ENCODE results near the gene SLC43A3.
"Not testable (repeated sequence)": the region's sequence is repeated elsewhere in the genome, so short reads cannot be mapped to it uniquely, and the experiment has no call there.

Gene SLC43A3

DNA sequence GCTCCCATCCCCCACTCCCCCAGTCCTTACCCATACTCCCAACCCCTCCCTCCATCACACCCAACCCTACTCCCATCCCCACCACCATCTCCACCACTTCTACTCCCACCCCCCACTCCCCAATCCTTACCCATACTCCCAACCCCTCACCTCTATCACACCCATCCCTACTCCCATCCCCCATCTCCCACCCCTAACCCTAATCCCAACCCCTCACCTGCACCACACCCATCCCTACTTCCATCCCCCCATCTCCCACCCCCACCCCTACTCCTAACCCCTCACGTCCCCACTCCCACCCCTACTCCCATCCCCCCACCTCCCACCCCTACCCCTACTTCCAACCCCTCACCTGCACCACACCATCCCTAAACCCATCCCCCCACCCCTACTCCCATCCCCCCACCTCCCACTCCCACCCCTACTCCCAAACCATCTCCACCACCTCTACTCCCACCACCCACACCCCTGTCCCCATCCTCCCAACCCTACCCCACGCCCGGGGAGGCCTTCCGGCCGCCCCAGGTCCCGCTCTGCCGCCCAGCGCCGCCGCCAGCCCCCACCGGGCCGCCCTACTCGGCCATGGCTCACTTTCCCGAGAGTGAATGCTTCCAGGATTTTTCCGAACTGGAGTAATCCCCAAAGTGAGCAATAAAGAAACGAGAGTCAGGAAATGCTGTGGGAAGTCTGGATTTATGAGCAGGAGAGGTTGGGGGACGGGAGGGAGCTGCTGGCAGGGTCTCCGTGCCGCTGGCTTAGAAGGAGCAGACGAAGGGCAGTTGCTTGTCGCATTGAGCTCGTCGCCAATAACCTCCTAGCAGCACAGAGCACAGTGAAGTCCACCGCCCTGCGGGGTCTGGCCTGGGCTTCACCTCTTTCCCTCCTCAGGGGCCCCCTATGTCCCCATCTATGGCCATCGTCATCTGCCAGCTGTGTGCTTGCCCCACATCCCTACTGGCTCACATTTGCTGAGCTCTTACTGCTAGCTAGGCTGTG, 50.5 kb downstream of the SLC43A3 start:
- no peak for DNase-seq

DNA sequence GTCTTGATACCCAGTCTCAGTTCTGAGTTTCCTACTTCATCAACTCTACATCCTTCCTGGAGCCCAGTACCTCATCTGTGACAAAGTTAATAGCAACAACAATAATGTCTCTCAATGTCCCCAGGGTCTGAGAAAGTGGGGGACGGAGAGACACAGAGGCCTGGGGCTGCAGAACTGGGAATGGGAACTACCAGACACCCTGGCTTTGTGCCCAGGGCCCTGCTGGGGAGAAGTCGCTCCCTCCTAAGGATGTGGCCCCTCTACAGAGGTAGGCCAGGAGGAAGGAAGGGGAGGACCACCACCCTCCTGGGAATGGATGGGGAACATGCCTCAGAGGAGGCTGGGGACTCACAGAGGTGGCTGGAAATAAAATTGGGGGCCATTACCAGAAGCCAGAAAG, 51.4 kb downstream of the SLC43A3 start:
- DNase-seq, result no peak

DNA sequence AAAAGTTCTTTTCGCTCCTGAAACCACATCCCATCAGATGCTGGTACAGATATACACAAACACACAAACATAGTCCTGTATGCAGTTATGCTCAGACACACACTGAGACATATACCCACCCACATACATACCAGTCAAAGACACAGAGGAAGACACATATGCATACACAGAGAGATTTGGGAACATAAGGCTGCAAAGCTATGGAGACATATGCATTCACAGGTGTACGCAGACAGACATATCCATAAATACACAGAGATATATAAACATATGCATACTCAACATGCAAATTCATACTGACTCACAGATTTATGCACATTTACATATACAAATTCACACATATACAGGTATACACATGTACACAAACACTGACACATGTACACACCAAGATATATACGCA, 52.0 kb downstream of the SLC43A3 start:
- DNase-seq, result no peak

DNA sequence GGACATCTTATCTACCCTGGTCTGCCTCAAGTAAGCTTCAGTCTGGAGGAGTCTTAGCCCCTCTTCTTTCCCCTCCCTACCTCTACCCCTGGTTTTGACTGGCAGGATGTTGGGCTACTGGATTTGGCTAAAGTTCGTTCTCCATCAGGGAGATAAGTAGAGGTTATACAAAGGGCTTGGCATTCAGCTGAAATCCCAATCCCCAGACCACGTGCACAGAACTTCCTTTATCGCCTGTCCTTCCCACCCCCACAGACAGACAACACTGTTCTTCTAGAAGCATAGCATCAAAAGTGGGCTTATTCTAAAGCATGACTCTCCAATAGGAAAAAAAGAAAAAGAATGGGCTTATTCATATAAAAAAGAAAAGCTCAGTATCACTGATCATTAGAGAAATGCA, 53.8 kb downstream of the SLC43A3 start:
- DNase-seq, result no peak

DNA sequence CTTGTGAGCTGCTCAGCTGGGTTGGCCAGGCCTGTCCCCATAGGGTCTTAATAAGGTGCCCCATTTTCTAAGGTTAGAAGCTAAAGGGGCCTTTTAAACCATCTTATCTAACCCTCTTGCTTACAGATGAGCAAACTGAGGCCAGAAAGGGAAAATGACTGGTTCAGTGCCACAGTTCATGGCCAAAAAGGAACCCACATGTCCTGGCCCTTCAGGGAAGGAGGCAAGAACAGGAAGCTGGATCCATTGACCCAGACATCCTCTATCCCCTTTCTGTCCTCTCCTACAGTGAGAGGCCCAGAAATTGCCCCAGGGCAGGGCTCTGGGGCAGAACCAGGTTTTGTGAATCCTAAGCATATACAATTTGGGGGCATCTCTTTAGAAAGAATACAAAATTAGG, 56.0 kb downstream of the SLC43A3 start:
- DNase-seq, result no peak

DNA sequence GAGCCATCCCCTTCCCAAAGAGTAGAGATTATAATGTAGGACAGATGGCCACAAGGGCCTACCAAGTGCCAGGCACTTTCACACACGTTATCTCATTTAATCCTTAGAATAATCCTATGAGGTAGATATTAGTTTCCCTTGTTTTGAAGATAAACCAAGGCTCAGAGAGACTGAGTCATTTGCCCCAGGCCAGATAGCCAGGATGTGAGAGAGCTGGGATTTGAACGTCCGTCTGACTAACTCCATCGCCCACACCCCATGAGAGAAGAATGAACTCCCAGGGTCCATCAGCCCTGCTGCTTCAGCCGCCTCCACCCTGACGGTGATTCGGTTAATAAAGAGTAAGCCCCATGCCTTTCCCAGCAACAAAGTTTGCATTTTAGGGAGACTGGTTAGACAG, 56.7 kb downstream of the SLC43A3 start:
- DNase-seq, result no peak

DNA sequence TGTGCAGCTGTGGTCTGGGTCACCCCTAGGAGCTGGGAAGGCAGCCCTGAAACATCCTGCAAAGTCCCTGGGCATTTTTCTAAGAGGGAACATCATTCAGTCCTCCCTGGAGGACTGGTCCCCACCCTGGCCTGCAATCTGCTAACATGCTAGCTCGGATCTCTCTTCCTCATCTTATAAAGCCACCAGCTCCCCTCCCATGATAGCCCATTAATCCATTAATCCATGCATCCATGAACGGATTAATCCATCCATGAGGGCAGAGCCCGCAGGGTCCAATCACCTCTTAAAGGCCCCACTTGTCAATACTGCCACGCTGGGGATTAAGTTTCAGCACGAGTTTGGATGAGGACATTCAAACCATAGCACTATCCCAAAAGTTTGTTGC, 58.1 kb downstream of the SLC43A3 start:
- no peak for DNase-seq

DNA sequence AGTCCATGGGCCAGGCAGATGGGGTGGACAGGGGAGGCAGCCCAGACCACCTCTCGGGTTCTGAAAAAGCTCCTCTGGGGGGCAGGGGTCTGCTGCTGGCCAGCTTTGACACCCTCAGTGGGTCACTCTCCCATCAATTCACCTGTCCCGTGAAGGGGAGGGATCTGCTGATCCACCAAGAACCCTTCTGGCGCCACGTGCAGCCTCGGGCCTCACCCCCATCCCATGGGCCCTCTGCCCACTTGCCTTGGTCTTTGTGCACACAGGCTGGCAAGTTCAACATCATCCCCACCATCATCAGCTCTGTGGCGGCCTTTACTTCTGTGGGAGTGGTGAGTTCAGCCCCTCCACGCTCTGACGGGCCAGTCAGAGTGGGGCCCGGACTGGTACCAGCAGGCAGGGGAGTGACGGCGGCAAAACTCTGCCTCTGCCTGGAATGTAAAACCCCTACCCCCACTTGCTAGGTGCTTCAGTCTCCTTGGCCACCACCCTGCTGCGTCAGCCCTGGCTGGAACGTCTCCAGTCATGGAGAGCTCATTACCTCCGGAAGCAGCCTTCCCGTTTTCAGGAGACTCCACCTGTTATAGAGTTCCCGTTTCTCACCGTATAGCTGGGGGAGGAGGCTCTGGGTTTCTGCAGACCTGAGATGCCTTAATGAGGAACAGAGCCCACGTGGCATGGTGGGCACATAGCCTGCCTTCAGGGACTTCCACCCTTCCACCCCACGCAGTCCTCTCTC, 58.6 kb downstream of the SLC43A3 start:
- DNase-seq, result peak; percentile 27

DNA sequence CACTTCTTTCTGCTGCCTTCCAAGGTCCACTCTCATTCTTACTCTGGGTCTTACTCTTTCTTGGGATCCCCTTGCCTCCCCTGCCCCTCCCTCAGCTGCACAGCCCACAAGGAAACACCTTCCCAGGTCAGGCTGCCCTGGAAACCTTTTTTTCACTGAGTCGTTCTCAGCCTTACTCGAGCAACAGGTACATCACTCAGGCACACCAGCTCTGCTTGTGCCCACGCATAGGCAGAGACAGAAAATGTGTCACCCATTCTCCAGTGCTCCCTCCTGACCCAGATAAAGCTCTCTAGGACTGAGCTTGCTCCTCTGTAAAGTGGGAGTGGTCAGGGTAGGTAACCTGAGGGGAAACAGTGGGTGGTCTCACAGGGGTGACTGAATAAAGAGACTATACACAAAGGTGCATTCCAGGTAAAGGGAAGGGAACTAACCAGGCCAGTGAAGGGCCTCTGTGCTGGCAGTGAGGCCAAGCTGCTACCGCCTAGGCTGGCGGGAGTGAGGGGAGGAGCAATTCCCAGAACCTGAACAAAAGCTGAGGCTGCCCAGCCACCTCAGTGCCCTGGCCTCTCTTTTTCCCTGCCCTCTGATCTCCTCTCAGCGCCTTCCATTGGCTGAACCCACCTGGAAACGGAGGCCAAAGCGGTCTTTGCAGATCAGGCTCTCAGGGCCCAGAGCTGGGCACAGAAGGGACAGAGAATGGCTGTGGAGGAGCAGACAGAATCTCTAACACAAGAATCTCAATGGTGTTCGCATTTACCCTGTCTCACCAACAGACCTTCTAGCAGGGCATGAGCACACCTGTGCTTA, 61.9 kb downstream of the SLC43A3 start:
- DNase-seq, result no peak

DNA sequence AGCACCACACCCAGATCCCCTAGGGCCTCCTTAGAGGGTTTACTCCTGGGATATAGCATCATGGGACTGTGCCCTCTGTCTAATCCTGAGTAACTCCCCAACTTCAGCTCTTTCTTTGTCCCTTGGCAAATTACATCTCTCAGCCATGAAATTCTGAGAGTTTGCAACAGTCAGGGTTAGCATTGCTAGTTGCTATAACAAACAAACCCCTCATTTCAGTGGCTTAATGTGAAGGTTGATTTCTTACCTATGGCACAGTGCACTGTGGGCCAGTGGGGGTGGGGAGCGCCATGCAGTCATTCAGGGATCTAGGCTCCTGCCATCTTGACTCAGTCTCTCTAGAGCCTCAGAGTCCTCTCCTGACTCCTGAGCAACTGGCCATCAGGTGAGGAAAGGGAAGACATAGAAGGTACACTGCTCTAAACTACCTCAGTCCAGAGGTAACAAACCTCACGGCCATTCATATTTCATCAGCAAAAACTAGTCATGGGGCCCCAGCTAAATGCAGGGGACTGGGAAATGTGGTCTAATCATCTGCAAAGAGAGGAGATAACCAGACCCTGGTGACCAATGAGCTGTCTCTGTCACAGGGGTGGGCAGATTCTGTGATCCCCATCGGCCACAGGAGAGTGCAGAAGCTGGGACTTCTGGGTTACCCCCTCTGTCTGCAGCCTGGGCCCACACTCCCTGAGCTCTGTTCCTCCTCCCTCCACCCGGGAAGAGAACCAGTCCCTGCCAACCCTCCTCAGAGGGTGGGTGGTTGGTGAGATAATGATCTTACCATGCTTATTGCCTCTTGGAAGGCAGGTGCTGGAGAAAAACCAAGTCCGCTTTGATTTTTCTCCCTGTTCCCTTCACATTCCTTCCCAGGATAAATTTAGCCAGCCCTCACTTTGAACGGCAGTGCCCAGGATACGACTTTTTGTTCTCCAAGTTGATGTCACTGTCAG, 63.5 kb downstream of the SLC43A3 start:
- no peak for DNase-seq

DNA sequence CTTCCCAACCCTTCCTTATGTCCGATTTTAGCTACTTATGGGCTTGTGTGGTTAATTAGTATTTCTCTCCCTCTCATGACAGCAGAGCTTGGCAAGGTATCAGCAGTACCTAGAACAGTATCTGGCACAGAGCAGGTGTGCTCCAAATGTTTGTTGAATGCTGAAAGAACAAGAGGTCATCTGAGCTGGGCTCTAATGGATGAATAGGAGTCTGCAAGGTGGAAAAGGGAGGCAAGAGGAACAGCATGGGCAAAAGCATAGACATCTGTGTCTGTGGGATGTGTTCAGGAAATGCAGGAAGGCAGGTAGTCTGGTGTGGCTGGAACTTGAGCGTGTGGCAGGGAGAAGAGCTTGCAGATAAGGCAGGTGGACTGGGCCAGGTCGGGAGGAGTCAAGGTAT, 65.0 kb downstream of the SLC43A3 start:
- no peak for DNase-seq

DNA sequence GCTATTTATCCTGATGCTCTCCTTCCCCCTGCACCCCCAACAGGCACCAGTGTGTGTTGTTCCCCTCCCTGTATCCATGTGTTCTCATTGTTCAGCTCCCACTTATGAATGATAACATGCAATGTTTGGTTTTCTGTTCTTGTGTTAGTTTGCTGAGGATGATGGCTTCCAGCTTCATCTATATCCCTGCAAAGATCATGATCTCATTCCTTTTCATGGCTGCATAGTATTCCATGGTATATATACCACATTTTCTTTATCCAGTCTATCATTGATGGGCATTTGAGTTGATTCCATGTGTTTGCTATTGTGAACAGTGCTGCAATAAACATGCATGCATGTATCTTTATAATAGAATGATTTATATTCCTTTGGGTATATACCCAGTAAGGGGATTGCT, 65.5 kb downstream of the SLC43A3 start:
- DNase-seq, result not testable (repeated sequence)

DNA sequence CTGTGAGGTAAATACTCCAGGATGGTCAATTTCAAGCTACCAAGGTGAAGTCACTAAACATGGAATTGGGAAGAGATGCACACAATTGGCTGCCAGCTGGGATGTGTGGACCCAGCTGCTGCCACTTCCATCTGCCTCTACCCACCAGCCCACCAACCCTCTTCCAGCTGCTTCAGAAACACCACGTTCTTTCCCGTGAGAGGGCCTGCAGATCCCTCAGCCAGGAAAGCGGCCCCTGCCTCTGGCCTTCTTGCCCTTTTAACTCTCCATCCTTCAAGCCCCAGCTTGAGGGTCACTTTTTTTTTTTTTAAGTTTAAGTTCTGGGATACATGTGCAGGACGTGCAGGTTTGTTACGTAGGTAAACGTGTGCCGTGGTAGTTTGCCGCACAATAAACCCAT, 65.9 kb downstream of the SLC43A3 start:
- no peak for DNase-seq

DNA sequence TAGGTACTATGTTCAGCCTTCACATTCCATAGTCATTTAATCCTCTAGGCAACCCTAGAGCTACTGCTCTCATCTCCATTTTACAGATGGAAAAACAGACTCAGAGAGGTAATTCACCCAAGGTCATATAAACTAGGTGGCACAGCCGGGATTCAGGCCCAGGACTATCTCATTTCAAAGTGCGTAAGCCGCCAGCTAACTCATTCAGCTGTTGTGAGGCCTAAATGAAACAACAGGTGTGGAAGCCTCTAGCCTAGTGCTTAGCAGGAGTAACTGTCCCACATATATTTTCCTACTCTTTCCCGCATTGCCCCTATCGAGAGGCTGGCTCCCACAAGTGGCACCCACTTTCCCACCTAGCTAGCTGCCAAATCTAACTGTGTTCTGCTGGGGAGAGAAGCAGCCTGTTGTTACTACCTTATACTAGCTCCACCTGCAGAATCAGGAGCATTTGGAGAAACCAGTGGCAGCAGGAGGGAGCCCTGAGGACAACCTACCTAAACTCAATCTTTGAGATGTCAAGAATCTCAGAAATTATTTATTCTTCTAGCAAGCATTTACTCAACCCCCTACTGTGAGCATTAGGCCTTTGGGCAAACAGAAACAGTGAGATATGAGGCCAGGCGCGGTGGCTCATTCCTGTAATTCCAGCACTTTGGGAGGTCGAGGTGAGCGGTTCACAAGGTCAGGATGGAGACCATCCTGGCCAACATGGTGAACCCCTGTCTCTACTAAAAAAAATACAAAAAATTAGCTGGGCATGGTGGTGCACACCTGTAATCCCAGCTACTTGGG, 66.8 kb downstream of the SLC43A3 start:
- no peak for DNase-seq

DNA sequence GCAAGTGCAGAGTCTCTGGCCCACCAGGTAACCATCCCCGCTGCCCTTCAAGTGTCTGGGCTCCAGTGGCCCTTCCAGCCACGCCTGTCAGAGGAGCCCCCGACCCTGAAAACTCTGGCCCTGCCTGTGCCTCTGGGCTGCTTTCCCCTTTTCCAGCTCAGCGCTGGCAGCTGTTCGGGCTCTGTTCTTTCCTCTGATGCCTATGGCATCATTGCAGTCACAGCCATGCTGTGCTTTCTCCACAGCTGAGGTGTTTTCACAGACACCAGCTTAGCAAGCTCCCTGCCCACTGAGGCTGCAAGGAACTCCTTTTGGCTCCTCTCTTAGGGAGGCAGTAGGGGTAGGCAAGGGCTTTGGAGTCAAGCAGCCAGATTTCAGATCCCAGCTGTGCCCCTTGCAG, 67.5 kb downstream of the SLC43A3 start:
- no peak for DNase-seq

DNA sequence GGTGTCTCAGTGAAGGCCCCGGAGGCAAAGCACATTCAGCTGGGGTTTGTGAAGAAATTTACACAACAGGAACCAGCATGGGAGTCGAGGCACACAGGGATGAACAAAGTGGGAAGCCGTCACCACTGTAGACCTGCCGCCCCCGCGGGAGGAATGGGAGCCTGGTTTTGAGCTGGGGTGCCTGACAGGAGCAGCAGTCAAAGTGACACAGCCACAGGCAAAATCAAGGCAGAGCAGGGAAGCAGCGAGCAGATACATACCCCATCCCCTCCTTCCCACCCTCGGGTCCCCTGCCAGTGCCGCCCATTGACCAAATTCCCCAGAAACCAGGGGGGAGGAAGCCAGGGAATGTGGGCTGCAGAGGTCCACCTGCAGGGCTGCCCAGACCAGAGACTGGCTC, 67.9 kb downstream of the SLC43A3 start:
- no peak for DNase-seq

DNA sequence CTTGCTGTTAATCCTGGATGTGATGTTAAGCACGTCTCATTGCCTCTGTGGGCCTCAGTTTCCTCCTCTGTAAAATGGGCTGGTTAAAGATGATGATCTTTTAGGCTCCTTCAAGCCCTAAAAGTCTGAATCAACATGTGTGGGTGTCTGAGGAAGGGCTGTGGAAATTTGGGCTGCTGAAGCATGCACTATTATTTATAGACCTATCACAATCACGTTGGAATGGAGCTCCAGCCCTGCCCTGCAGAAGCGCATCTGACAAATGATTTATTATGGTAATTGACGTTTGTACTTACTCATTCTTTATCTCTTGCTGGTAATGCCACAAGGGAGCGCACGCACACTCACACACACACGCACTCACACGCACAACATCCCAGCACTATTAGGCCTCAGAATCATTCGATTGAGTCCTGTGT, 68.4 kb downstream of the SLC43A3 start:
- DNase-seq, result no peak

DNA sequence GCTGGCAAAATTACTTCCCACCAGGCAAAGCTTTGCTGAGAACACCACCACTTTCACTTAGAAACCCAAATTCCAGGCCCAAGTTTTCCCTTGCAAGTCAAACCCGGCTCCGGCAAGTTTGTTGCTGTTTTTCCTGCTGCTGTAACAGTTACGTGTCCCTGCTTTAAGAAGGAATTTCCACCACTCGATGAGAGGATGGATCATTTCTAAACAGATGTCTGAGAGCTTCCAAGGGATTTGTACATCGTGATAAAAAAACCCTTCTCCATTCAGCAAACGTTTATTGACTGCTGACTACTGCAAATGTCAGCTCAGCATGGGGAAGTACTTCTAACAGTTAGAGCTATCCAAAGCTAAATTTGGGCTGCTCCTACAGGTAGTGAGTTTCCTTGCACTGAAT, 69.1 kb downstream of the SLC43A3 start:
- DNase-seq, result no peak

DNA sequence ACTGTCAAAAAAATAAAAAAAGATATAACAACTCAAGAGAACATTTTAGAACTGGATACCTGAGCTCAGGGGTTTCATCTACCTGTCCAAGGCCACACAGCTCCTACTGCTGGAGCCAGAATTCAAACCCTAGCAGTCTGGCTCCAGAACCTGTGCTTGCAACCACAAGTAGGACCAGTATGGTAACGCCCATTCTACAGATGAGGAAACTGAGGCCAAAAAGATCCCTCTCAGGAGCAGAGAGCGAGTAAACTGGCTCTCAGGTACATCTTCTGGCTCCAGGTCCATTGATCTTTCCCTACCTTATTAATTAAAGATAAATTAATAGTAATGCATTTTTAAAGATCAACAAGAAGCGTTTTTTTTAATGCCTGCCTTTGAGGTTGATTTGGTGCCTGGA, 69.6 kb downstream of the SLC43A3 start:
- no peak for DNase-seq
